OCI-LY1 (cell line): Measurements from ENCODE around the gene OR5AR1.

ENCODE experiments used
- H2AFZ ChIP-seq: fragments of 200-600 bp; sonication (generic), shearing (Covaris generic); 2 replicates; pipeline ENCODE4 v1.6.0; 2014; ENCODE audit warnings: antibody characterized with exemption, mild to moderate bottlenecking, low read length
- H3F3A ChIP-seq: fragments of 200-600 bp; sonication (generic), shearing (Covaris generic); 2 replicates; pipeline ENCODE4 v1.6.0; 2014; ENCODE audit warnings: mild to moderate bottlenecking, antibody characterized with exemption, low read length, moderate library complexity; ENCODE audit not compliant: insufficient read depth
- H3K27ac ChIP-seq: fragments of 200-600 bp; sonication (generic); 2 replicates; pipeline ENCODE4 v1.5.1; 2014; ENCODE audit warnings: low read length, mixed run types, mild to moderate bottlenecking, low read depth; ENCODE audit not compliant: poor library complexity, severe bottlenecking
- H3K27me3 ChIP-seq: fragments of 200-600 bp; sonication (generic); 2 replicates; pipeline ENCODE4 v1.6.0; 2014; ENCODE audit warnings: antibody characterized with exemption, mild to moderate bottlenecking, low read length, moderate library complexity; ENCODE audit not compliant: insufficient read depth
- H3K36me3 ChIP-seq: fragments of 200-600 bp; sonication (generic); 2 replicates; pipeline ENCODE4 v1.6.1; 2014; ENCODE audit warnings: mild to moderate bottlenecking, antibody characterized with exemption, low read length, moderate library complexity, mixed read lengths; ENCODE audit not compliant: insufficient read depth
- H3K4me1 ChIP-seq: fragments of 200-600 bp; sonication (generic); 2 replicates; pipeline ENCODE4 v1.5.1; 2014; ENCODE audit warnings: mild to moderate bottlenecking, low read length, moderate library complexity; ENCODE audit not compliant: insufficient read depth, severe bottlenecking
- H3K4me2 ChIP-seq: fragments of 200-600 bp; sonication (generic), shearing (Covaris generic); 2 replicates; pipeline ENCODE4 v1.6.1; 2014; ENCODE audit warnings: low read length
- H3K4me3 ChIP-seq: fragments of 200-600 bp; sonication (generic); 2 replicates; pipeline ENCODE4 v1.5.1; 2014; ENCODE audit warnings: low read length, low read depth, mild to moderate bottlenecking, mixed read lengths; ENCODE audit not compliant: poor library complexity, severe bottlenecking
- H3K79me2 ChIP-seq: fragments of 200-600 bp; shearing (Covaris generic); 2 replicates; pipeline ENCODE4 v1.6.1; 2016; ENCODE audit warnings: mixed run types, low read length, mixed read lengths; ENCODE audit not compliant: insufficient read depth
- H3K9ac ChIP-seq: fragments of 200-600 bp; sonication (generic), shearing (Covaris generic); 2 replicates; pipeline ENCODE4 v1.6.1; 2014; ENCODE audit warnings: mild to moderate bottlenecking, low read length, mixed read lengths
- H3K9me2 ChIP-seq: fragments of 200-600 bp; sonication (generic), shearing (Covaris generic); 2 replicates; pipeline ENCODE4 v1.6.1; 2014; ENCODE audit warnings: low read depth, mild to moderate bottlenecking, low read length, mixed read lengths
- H3K9me3 ChIP-seq: fragments of 200-600 bp; shearing (Covaris generic); 2 replicates; pipeline ENCODE4 v1.6.1; 2014; ENCODE audit warnings: low read length, mixed read lengths
- H4K20me1 ChIP-seq: fragments of 200-600 bp; sonication (generic), shearing (Covaris generic); 2 replicates; pipeline ENCODE4 v1.6.0; 2016; ENCODE audit warnings: mild to moderate bottlenecking, low read length; ENCODE audit not compliant: insufficient read depth
- CTCF ChIP-seq: fragments of 200-600 bp; sonication (generic), shearing (Covaris generic); IDR thresholded peaks from 2 replicates; pipeline ENCODE4 v1.5.1; 2017; ENCODE audit warnings: mild to moderate bottlenecking, antibody characterized with exemption, low read length, moderate library complexity, mixed read lengths
- EZH2 ChIP-seq: fragments of 200-600 bp; sonication (generic), shearing (Covaris generic); IDR thresholded peaks from 2 replicates; pipeline ENCODE4 v1.8.0; 2017; ENCODE audit warnings: borderline replicate concordance, mixed run types, mild to moderate bottlenecking, antibody characterized with exemption, low read length, moderate library complexity, mixed read lengths

OR5AR1 gene

GRCh38 chr11:56693428-56693827 lies 29.9 kb downstream of the OR5AR1 start:
- Histone ChIP-seq H3K4me1 (no peaks in the 10 kb centered on the region), H3K9me3 (no peaks in the 10 kb centered on the region), H3K4me3 (no peak overlapping the region), H3K27ac (no peak overlapping the region), H3F3A (no peaks in the 10 kb centered on the region), H3K79me2 (no peaks in the 10 kb centered on the region), H3K36me3 (no peaks in the 10 kb centered on the region), H4K20me1 (no peaks in the 10 kb centered on the region), H3K9ac (no peak overlapping the region), H3K27me3 (no peaks in the 10 kb centered on the region), H3K4me2 (no peak overlapping the region), H3K9me2 (no peaks in the 10 kb centered on the region), H2AFZ (no peak overlapping the region)
- no peak for TF ChIP-seq CTCF
- no peak for TF ChIP-seq EZH2

DNA sequence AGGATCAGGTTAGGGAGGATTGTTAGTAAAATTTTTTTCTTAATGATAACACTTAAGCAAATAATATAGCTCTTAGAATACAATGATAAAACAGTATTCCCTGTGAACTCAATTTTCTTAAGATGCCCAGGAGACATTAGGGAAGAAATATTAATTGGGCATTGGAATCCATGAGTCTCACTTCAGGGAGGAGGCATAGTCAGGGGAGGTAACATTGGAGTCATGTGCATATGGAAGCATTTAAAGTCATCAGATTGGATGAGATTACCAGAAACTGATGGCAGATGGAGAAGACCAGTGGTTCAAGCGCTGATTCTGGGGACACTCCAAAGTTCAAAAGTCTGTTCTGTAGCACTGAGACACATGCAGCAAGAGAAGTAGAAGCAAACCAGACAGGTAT lies 35.3 kb downstream of the OR5AR1 start, which contains the start of gene OR9G1:
OR9G1 (plus strand) TSS at position 301 of the 400 bp plus-strand sequence. CDS start 1,293 bp downstream, outside the sequence.
- Histone ChIP-seq H4K20me1 (no peaks in the 10 kb centered on the region), H2AFZ (no peak within 1 kb of the TSS), H3K27me3 (no peaks in the 10 kb centered on the region), H3K27ac (no peak within 1 kb of the TSS), H3K36me3 (no peaks in the 10 kb centered on the region), H3K9me2 (no peaks in the 10 kb centered on the region), H3K4me3 (no peak within 1 kb of the TSS), H3F3A (no peaks in the 10 kb centered on the region), H3K4me1 (no peaks in the 10 kb centered on the region), H3K9me3 (no peaks in the 10 kb centered on the region), H3K79me2 (no peaks in the 10 kb centered on the region), H3K9ac (no peak within 1 kb of the TSS), H3K4me2 (no peak within 1 kb of the TSS)
- TF ChIP-seq EZH2 (no peak), CTCF (no peak)

DNA sequence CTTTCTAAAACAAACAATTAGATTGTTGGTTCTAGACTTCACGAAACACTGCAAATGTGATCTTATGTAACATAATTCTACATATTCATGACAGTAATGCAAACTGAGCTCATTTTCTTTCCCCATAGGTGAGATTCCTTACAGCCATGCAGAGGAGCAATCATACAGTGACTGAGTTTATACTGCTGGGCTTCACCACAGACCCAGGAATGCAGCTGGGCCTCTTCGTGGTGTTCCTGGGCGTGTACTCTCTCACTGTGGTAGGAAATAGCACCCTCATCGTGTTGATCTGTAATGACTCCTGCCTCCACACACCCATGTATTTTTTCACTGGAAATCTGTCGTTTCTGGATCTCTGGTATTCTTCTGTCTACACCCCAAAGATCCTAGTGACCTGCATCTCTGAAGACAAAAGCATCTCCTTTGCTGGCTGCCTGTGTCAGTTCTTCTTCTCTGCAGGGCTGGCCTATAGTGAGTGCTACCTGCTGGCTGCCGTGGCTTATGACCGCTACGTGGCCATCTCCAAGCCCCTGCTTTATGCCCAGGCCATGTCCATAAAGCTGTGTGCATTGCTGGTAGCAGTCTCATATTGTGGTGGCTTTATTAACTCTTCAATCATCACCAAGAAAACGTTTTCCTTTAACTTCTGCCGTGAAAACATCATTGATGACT lies 36.9 kb downstream of the OR5AR1 start:
- TF ChIP-seq CTCF, result no peak
- no peak for TF ChIP-seq EZH2
- Histone ChIP-seq H3K27me3 (no peaks in the 10 kb centered on the region), H3K4me3 (no peak overlapping the region), H3K27ac (no peak overlapping the region), H3K9ac (no peak overlapping the region), H3F3A (no peaks in the 10 kb centered on the region), H3K36me3 (no peaks in the 10 kb centered on the region), H3K4me1 (no peaks in the 10 kb centered on the region), H3K79me2 (no peaks in the 10 kb centered on the region), H4K20me1 (no peaks in the 10 kb centered on the region), H3K9me3 (no peaks in the 10 kb centered on the region), H3K4me2 (no peak overlapping the region), H2AFZ (no peak overlapping the region), H3K9me2 (no peaks in the 10 kb centered on the region)
